ENCODE results near the gene P2RX6.
"Not testable (repeated sequence)": the region's sequence is repeated elsewhere in the genome, so short reads cannot be mapped to it uniquely, and the experiment has no call there.

P2RX6 gene

GRCh38 chr22:21055880-21056319 is 40.9 kb downstream of the P2RX6 start:
- peaks cover 10 to 15% of the 10 kb centered on the region in 2 donors for H3K4me1 Mint-ChIP-seq (ENCODE audit: low read depth in 2 of 2)
- peak overlapping the region in 1 of 2 donors; percentile 65 for H3K27ac Mint-ChIP-seq
- ATAC-seq (replicated peaks) (peak; percentile 33), DNase-seq (no peak)
- peaks cover 8 to 48% of the 10 kb centered on the region in 2 donors for H3K27me3 Mint-ChIP-seq
- H3K4me3 Mint-ChIP-seq = peak overlapping the region; percentile 26 to 63
- no peaks in the 10 kb centered on the region for H3K9me3 Mint-ChIP-seq
- no peaks in the 10 kb centered on the region for H3K36me3 Mint-ChIP-seq (ENCODE audit: insufficient read depth)

- not testable (repeated sequence) for H3K4me3 Mint-ChIP-seq; H3K9me3 Mint-ChIP-seq; ATAC-seq (replicated peaks); DNase-seq; H3K36me3 Mint-ChIP-seq (ENCODE audit: insufficient read depth); H3K27ac Mint-ChIP-seq
- H3K4me1 Mint-ChIP-seq (ENCODE audit: low read depth in 2 of 2) = peaks cover 6 to 13% of the 10 kb centered on the region in 2 donors
- peaks cover 12 to 25% of the 10 kb centered on the region in 2 donors for H3K27me3 Mint-ChIP-seq
Measured at GRCh38 chr22:21060363-21060762, 45.4 kb downstream of the P2RX6 start.

- not testable (repeated sequence) for H3K27ac Mint-ChIP-seq; DNase-seq; H3K4me1 Mint-ChIP-seq (ENCODE audit: low read depth in 2 of 2); H3K4me3 Mint-ChIP-seq; H3K36me3 Mint-ChIP-seq (ENCODE audit: insufficient read depth); ATAC-seq (replicated peaks); H3K9me3 Mint-ChIP-seq
- H3K27me3 Mint-ChIP-seq = peaks cover 8 to 19% of the 10 kb centered on the region in 2 donors
Measured at GRCh38 chr22:21061660-21062321, 46.8 kb downstream of the P2RX6 start.

GRCh38 chr22:21064425-21064824 is 49.5 kb downstream of the P2RX6 start:
- not testable (repeated sequence) for H3K4me1 Mint-ChIP-seq (ENCODE audit: low read depth in 2 of 2); H3K4me3 Mint-ChIP-seq; ATAC-seq (replicated peaks); H3K27ac Mint-ChIP-seq; H3K36me3 Mint-ChIP-seq (ENCODE audit: insufficient read depth); H3K9me3 Mint-ChIP-seq; DNase-seq
- H3K27me3 Mint-ChIP-seq = peaks cover 5 to 19% of the 10 kb centered on the region in 2 donors

- H3K27me3 Mint-ChIP-seq = peaks cover 5 to 19% of the 10 kb centered on the region in 2 donors
- no peak overlapping the region for H3K4me3 Mint-ChIP-seq
- H3K9me3 Mint-ChIP-seq = no peaks in the 10 kb centered on the region
- no peaks in the 10 kb centered on the region for H3K4me1 Mint-ChIP-seq (ENCODE audit: low read depth in 2 of 2)
- DNase-seq = no peak
- ATAC-seq (replicated peaks) = no peak
- peaks cover 3% of the 10 kb centered on the region for H3K36me3 Mint-ChIP-seq (ENCODE audit: insufficient read depth)
- H3K27ac Mint-ChIP-seq = peak overlapping the region in 1 of 2 donors; percentile 42
Measured at GRCh38 chr22:21064917-21065864, 50.2 kb downstream of the P2RX6 start.

- DNase-seq (no peak), ATAC-seq (replicated peaks) (no peak)
- H3K36me3 Mint-ChIP-seq (ENCODE audit: insufficient read depth) = peaks cover 3% of the 10 kb centered on the region
- H3K27ac Mint-ChIP-seq = no peak overlapping the region
- H3K4me3 Mint-ChIP-seq = no peak overlapping the region
- no peaks in the 10 kb centered on the region for H3K9me3 Mint-ChIP-seq
- peaks cover 0 to 19% of the 10 kb centered on the region in 2 donors for H3K27me3 Mint-ChIP-seq
- no peaks in the 10 kb centered on the region for H3K4me1 Mint-ChIP-seq (ENCODE audit: low read depth in 2 of 2)
Measured at GRCh38 chr22:21067075-21067900, 52.3 kb downstream of the P2RX6 start.

GRCh38 chr22:21067901-21068680 is 53.1 kb downstream of the P2RX6 start:
- no peak overlapping the region for H3K27ac Mint-ChIP-seq
- no peak for ATAC-seq (replicated peaks)
- DNase-seq = no peak
- H3K27me3 Mint-ChIP-seq = peaks cover 0 to 19% of the 10 kb centered on the region in 2 donors
- no peaks in the 10 kb centered on the region for H3K9me3 Mint-ChIP-seq
- H3K4me3 Mint-ChIP-seq = no peak overlapping the region
- H3K4me1 Mint-ChIP-seq (ENCODE audit: low read depth in 2 of 2) = no peaks in the 10 kb centered on the region
- H3K36me3 Mint-ChIP-seq (ENCODE audit: insufficient read depth) = peaks cover 3% of the 10 kb centered on the region

GRCh38 chr22:21068681-21069276 is 53.8 kb downstream of the P2RX6 start:
- no peak overlapping the region for H3K4me3 Mint-ChIP-seq
- no peaks in the 10 kb centered on the region for H3K4me1 Mint-ChIP-seq (ENCODE audit: low read depth in 2 of 2)
- no peak overlapping the region for H3K27ac Mint-ChIP-seq
- no peak for DNase-seq
- no peak for ATAC-seq (replicated peaks)
- H3K36me3 Mint-ChIP-seq (ENCODE audit: insufficient read depth) = peaks cover 3% of the 10 kb centered on the region
- peaks cover 0 to 19% of the 10 kb centered on the region in 2 donors for H3K27me3 Mint-ChIP-seq
- no peaks in the 10 kb centered on the region for H3K9me3 Mint-ChIP-seq

- no peak for ATAC-seq (replicated peaks)
- Mint-ChIP-seq H3K36me3 (ENCODE audit: insufficient read depth) (peaks cover 3% of the 10 kb centered on the region), H3K4me1 (ENCODE audit: low read depth in 2 of 2) (no peaks in the 10 kb centered on the region), H3K9me3 (no peaks in the 10 kb centered on the region), H3K27me3 (peaks cover 0 to 19% of the 10 kb centered on the region in 2 donors), H3K4me3 (no peak overlapping the region), H3K27ac (no peak overlapping the region)
- DNase-seq = no peak
Measured at GRCh38 chr22:21069375-21069774, 54.4 kb downstream of the P2RX6 start.

GRCh38 chr22:21070690-21071615 is 56.0 kb downstream of the P2RX6 start:
- Mint-ChIP-seq H3K4me3 (no peak overlapping the region), H3K4me1 (ENCODE audit: low read depth in 2 of 2) (no peaks in the 10 kb centered on the region), H3K36me3 (ENCODE audit: insufficient read depth) (peaks cover 3% of the 10 kb centered on the region), H3K27me3 (peaks cover 0 to 8% of the 10 kb centered on the region in 2 donors), H3K27ac (no peak overlapping the region), H3K9me3 (no peaks in the 10 kb centered on the region)
- ATAC-seq (replicated peaks) (no peak), DNase-seq (no peak)

- H3K27ac Mint-ChIP-seq; DNase-seq; ATAC-seq (replicated peaks); H3K4me1 Mint-ChIP-seq (ENCODE audit: low read depth in 2 of 2); H3K9me3 Mint-ChIP-seq; H3K27me3 Mint-ChIP-seq; H3K4me3 Mint-ChIP-seq; H3K36me3 Mint-ChIP-seq (ENCODE audit: insufficient read depth): not testable (repeated sequence)
Measured at GRCh38 chr22:21071796-21072195, 56.8 kb downstream of the P2RX6 start.
